Cardiac muscle cell (in vitro differentiated cells and primary cell): ENCODE measurements around the gene TACSTD2. TPM values are rescaled to one million over a fixed set of nuclear protein-coding genes. Genes with fewer than 3 reads are reported as not detected.
A peak's percentile ranks its signal among the peaks of the same experiment; 100 is the strongest.

Source experiments
- DNase-seq, 2 donors: peaks; one replicate each; pipeline versions ENCODE4 v3.0.0 to v3.0.0-alpha.2; 2010 to 2017; ENCODE audit warnings: low read depth in 1 of 2, low spot score in 1 of 2
- H3K27ac ChIP-seq: fragments of 200-600 bp; sonication (generic); 2 replicates; pipeline ENCODE4 v1.5.1; 2016
- H3K27me3 ChIP-seq: fragments of 200-600 bp; sonication (generic); 2 replicates; pipeline ENCODE4 v1.6.0; 2016; ENCODE audit warnings: control low read depth
- H3K36me3 ChIP-seq: fragments of 200-600 bp; sonication (generic); 2 replicates; pipeline ENCODE4 v1.5.1; 2016; ENCODE audit warnings: control low read depth
- H3K4me1 ChIP-seq: fragments of 200-600 bp; sonication (generic); 2 replicates; pipeline ENCODE4 v1.8.1; 2017; ENCODE audit warnings: low read depth, mild to moderate bottlenecking, mixed run types
- H3K4me3 ChIP-seq: fragments of 200-600 bp; sonication (generic); 2 replicates; pipeline ENCODE4 v1.5.1; 2016; ENCODE audit warnings: mild to moderate bottlenecking
- H3K9me3 ChIP-seq: fragments of 200-600 bp; sonication (generic); 2 replicates; pipeline ENCODE4 v1.5.1; 2017; ENCODE audit warnings: low read depth, mild to moderate bottlenecking, control low read depth
- polyA plus RNA-seq: library from polyadenylated mRNA; unstranded; fragments of >200 nt; fragmentation: Nextera tagmentation; extraction: Ambion mirVana; gene quantifications from 2 replicates; pipeline ENCODE4 v1.2.1, GENCODE V29; 2016
- total RNA-seq: library from RNA; depleted of rRNA; stranded (reverse); fragments of >200 nt; gene quantifications from 2 replicates; pipeline ENCODE4 v1.2.3, GENCODE V29; 2016
- TF ChIP-seq, protein P1 (sequence below): IDR thresholded peaks from 2 replicates; pipeline ENCODE4 v1.5.1; 2012; ENCODE audit warnings: low read depth, mild to moderate bottlenecking, low read length

TACSTD2 gene
- total and polyA plus RNA-seq, 2 experiments from 2014 or later = 0.05 TPM; not detected in 1

DNA sequence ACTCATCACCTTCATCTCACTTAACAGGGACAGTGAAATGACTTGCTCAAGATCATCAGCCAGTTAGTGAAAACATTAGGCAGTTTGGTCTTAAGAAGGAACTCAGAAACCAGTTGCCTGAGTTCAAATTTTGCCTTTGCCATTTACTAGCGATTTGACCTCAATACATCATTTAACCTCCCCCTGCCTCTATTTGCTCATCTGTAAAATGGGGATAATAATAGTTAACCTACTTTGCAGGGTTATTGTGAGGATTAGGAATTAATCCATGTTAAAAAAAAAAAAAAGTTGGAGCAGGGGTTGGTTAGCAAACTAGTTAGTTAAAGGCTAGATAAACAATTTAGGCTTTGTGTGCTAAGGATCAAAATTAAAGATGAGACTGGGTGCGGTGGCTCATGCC, 10.6 kb upstream of the TACSTD2 start:
- H3K27me3 ChIP-seq = peaks cover 89% of the 10 kb centered on the region
- H3K36me3 ChIP-seq = no peaks in the 10 kb centered on the region
- H3K4me3 ChIP-seq = no peak overlapping the region
- DNase-seq = no peak
- H3K27ac ChIP-seq = no peak overlapping the region
- H3K4me1 ChIP-seq = no peaks in the 10 kb centered on the region
- TF ChIP-seq, protein P1, sequence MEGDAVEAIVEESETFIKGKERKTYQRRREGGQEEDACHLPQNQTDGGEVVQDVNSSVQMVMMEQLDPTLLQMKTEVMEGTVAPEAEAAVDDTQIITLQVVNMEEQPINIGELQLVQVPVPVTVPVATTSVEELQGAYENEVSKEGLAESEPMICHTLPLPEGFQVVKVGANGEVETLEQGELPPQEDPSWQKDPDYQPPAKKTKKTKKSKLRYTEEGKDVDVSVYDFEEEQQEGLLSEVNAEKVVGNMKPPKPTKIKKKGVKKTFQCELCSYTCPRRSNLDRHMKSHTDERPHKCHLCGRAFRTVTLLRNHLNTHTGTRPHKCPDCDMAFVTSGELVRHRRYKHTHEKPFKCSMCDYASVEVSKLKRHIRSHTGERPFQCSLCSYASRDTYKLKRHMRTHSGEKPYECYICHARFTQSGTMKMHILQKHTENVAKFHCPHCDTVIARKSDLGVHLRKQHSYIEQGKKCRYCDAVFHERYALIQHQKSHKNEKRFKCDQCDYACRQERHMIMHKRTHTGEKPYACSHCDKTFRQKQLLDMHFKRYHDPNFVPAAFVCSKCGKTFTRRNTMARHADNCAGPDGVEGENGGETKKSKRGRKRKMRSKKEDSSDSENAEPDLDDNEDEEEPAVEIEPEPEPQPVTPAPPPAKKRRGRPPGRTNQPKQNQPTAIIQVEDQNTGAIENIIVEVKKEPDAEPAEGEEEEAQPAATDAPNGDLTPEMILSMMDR = no peak
- no peaks in the 10 kb centered on the region for H3K9me3 ChIP-seq

DNA sequence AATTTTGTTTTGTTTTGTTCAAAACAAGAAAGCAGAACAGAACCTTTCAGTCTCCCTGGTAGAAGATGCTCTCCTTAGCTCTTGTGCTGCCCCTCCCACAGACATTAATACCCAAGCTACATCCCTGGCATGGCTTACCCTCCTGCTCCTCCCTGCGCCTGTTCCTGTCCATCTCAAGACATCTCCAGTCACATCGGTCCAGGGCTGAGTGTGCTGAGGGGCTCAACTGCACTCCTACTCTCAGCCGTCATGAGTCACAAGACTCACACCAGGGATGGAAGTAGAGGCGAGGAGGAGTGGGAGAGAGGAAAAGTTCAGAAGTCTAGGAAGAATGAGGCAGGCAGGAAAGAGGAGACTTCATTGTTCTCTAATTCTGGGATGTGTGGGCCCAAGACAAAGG, 9.2 kb upstream of the TACSTD2 start:
- no peak overlapping the region for H3K27ac ChIP-seq
- TF ChIP-seq, protein P1 = no peak
- no peaks in the 10 kb centered on the region for H3K9me3 ChIP-seq
- H3K4me1 ChIP-seq = no peaks in the 10 kb centered on the region
- peaks cover 83% of the 10 kb centered on the region for H3K27me3 ChIP-seq
- no peak overlapping the region for H3K4me3 ChIP-seq
- no peak for DNase-seq
- no peaks in the 10 kb centered on the region for H3K36me3 ChIP-seq

DNA sequence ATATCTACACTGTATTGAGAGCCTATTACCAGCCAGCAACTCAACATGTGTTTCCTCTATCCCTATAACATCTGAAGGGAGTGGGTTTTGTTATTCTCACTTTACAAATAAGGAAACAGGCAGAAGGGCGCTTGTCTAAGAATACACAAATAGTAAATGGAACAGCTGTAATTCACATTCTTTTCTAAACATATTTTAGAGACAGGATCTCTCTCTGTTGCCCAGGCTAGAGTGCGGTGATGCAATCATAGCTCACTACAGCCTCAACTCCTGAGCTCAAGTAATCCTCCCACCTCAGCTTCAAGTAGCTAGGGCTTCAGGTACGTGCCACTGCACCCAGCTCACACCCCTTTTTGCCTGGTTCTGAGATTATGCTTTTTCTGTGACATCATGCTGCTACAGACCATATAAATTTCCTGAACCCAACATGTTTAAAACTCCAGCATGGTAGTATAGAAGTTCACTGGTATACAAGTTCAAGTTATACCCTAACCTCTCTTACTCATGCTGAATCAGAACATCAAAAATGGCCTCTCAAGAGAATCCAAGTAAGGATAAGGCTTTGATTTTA, 8.6 kb upstream of the TACSTD2 start:
- H3K36me3 ChIP-seq = no peaks in the 10 kb centered on the region
- no peak overlapping the region for H3K4me3 ChIP-seq
- no peak overlapping the region for H3K27ac ChIP-seq
- no peaks in the 10 kb centered on the region for H3K9me3 ChIP-seq
- TF ChIP-seq, protein P1 = no peak
- H3K27me3 ChIP-seq = peaks cover 83% of the 10 kb centered on the region
- DNase-seq = peak in 1 of 2 donors; percentile 67
- H3K4me1 ChIP-seq = no peaks in the 10 kb centered on the region

DNA sequence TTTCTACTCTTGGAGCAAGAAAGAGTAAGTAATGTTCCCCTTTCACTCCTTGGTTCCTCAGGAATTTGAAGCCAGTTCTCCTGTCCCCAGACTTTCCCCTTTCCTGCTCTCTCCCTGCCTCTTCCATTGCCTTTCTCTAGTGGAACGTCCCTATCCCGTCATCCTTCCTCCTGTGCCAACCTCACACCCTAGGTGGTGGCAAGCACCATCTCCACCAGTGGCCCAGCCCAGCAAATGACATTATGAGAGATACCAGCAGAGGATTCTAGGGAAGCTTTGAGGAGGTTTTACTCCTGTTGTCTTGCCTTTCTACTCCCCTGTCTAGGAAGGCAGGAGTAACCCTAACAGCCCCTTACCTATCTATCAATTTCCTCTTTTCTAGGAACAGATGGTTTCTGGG, 8.1 kb upstream of the TACSTD2 start:
- no peaks in the 10 kb centered on the region for H3K36me3 ChIP-seq
- no peaks in the 10 kb centered on the region for H3K4me1 ChIP-seq
- no peak overlapping the region for H3K4me3 ChIP-seq
- no peak for DNase-seq
- H3K27me3 ChIP-seq = peaks cover 83% of the 10 kb centered on the region
- TF ChIP-seq, protein P1 = no peak
- no peaks in the 10 kb centered on the region for H3K9me3 ChIP-seq
- no peak overlapping the region for H3K27ac ChIP-seq

DNA sequence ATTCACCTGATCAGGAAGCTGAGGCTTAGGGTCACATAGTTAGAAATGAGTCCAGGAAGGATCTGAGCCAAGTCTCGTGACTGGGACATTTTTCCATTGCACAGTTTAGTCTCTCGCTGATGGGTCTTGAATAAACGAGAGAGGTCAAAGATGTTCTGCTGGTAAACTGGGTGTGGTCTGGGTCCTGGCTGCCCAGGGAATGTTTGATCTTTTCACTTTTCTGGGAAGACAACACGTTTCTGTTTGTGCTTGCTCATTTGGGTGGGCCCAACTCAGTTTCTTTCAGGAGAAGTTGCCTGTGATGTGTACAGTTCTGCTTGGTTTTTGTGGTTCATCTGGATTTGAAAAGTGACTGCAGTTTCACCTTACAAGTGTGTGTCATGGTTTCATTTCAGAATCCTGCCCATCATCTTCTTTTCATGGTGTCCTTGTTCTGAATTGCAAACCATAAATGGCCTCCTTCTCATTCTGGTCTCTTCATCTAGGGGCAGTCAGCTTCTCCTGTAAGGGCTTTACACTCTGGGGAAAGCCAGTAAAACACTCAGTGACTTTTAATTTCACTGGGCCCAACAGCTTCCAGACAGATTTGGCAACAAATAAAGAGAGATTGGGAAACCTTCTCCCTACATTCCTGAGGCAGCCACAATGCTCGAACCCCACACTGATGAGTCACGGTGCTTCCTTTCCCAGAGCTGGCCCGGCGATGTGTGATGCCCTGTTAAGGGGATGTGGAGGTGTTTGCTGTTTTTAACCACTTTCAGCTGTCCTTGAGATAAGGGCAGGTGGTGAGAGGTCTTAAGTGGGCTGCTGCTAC, 7.2 kb upstream of the TACSTD2 start:
- H3K9me3 ChIP-seq = no peaks in the 10 kb centered on the region
- peak; percentile 64 to 97 for DNase-seq
- H3K4me1 ChIP-seq = no peaks in the 10 kb centered on the region
- no peaks in the 10 kb centered on the region for H3K36me3 ChIP-seq
- peaks cover 83% of the 10 kb centered on the region for H3K27me3 ChIP-seq
- no peak overlapping the region for H3K4me3 ChIP-seq
- TF ChIP-seq, protein P1 = no peak
- H3K27ac ChIP-seq = no peak overlapping the region
